ENCODE measurements around the gene PIGC.
"Not testable (repeated sequence)": the region's sequence is repeated elsewhere in the genome, so short reads cannot be mapped to it uniquely, and the experiment has no call there.

The PIGC gene

DNA sequence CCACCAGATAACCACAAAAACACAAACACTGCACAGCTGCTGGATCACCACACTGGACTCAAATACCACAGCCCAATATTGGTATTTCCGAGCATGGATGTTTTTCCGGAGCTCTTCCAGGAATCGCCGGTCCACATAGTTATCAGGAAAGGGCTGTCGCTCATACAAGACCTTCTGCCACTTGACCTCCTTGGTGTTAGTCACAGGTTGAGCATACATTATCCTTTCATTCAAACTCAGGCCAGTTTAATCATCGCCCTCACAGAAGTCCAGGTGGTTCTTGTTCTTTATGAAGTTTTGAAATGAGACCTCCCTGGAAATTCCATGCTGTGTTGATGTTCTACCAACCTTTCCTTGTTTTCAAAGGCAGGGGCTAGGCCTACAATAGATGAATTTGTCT, 1.5 kb downstream of the PIGC start:
- Histone ChIP-seq H3K4me1 (ENCODE audit: control insufficient read depth, insufficient read depth, low read depth, low read length) (peaks cover 3% of the 10 kb centered on the region), H3K27ac (ENCODE audit: low read length, poor library complexity, severe bottlenecking) (no peak overlapping the region), H2AFZ (ENCODE audit: low read depth, low read length) (no peak overlapping the region), H3K23ac (ENCODE audit: low read length in 2 of 2) (no peak overlapping the region), H3K9ac (ENCODE audit: low read length) (peak overlapping the region; percentile 96), H3K4me2 (ENCODE audit: low read length, poor library complexity, severe bottlenecking) (no peak overlapping the region), H3K18ac (ENCODE audit: low read depth in 1 of 2, low read length in 2 of 2) (no peak overlapping the region), H3K79me1 (replicated peaks; ENCODE audit: low read length, poor library complexity, severe bottlenecking) (peaks cover 25% of the 10 kb centered on the region), H3K27me3 (ENCODE audit: control insufficient read depth in 1 of 2, insufficient read depth in 1 of 2, low read length in 2 of 2) (no peaks in the 10 kb centered on the region), H2BK12ac (ENCODE audit: low read length in 2 of 2) (no peak overlapping the region), H4K8ac (ENCODE audit: low read length) (no peak overlapping the region), H3K4me3 (ENCODE audit: insufficient read depth in 1 of 2, low read depth in 1 of 2, low read length in 2 of 2) (peak overlapping the region in 1 of 2 experiments; percentile 91), H2BK15ac (ENCODE audit: low read depth, poor library complexity, severe bottlenecking) (no peak overlapping the region), H3K9me3 (ENCODE audit: control insufficient read depth, low read length) (no peaks in the 10 kb centered on the region), H2BK5ac (ENCODE audit: low read depth, low read length, poor library complexity, severe bottlenecking) (no peak overlapping the region), H2BK120ac (ENCODE audit: low read depth, low read length) (no peak overlapping the region), H4K91ac (ENCODE audit: low read length) (no peak overlapping the region), H3K36me3 (ENCODE audit: control insufficient read depth in 1 of 2, insufficient read depth in 2 of 2, low read depth in 1 of 2, low read length in 2 of 2) (peaks cover 8 to 21% of the 10 kb centered on the region in 2 experiments), H3K4ac (ENCODE audit: low read depth in 1 of 2, low read length in 2 of 2) (no peak overlapping the region), H2AK5ac (ENCODE audit: low read length, severe bottlenecking) (no peak overlapping the region), H3K14ac (ENCODE audit: low read length in 2 of 2) (no peak overlapping the region)
- 84% methylated on average over 6 of the region's 6 CpGs for WGBS
- DNase-seq: no peak

DNA sequence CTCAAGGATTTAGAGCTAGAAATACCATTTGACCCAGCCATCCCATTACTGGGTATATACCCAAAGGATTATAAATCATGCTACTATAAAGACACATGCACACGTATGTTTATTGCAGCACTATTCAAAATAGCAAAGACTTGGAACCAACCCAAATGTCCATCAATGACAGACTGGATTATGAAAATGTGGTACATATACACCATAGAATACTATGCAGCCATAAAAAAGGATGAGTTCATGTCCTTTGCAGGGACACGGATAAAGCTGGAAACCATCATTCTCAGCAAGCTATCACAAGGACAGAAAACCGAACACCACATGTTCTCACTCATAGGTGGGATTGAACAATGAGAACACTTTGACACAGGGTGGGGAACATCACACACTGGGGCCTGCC, 6.7 kb downstream of the PIGC start:
- not testable (repeated sequence) for H3K18ac ChIP-seq (ENCODE audit: low read depth in 1 of 2, low read length in 2 of 2); H3K27ac ChIP-seq (ENCODE audit: low read length, poor library complexity, severe bottlenecking); H3K4me3 ChIP-seq (ENCODE audit: insufficient read depth in 1 of 2, low read depth in 1 of 2, low read length in 2 of 2); H2AFZ ChIP-seq (ENCODE audit: low read depth, low read length); H2BK12ac ChIP-seq (ENCODE audit: low read length in 2 of 2); H4K8ac ChIP-seq (ENCODE audit: low read length); H3K4me2 ChIP-seq (ENCODE audit: low read length, poor library complexity, severe bottlenecking); DNase-seq; H2BK120ac ChIP-seq (ENCODE audit: low read depth, low read length); H3K14ac ChIP-seq (ENCODE audit: low read length in 2 of 2); H4K91ac ChIP-seq (ENCODE audit: low read length); H2BK5ac ChIP-seq (ENCODE audit: low read depth, low read length, poor library complexity, severe bottlenecking); H2BK15ac ChIP-seq (ENCODE audit: low read depth, poor library complexity, severe bottlenecking); H3K9me3 ChIP-seq (ENCODE audit: control insufficient read depth, low read length); H3K9ac ChIP-seq (ENCODE audit: low read length); H2AK5ac ChIP-seq (ENCODE audit: low read length, severe bottlenecking); H3K23ac ChIP-seq (ENCODE audit: low read length in 2 of 2); H3K4me1 ChIP-seq (ENCODE audit: control insufficient read depth, insufficient read depth, low read depth, low read length); H3K4ac ChIP-seq (ENCODE audit: low read depth in 1 of 2, low read length in 2 of 2); H3K27me3 ChIP-seq (ENCODE audit: control insufficient read depth in 1 of 2, insufficient read depth in 1 of 2, low read length in 2 of 2)
- Histone ChIP-seq H3K36me3 (ENCODE audit: control insufficient read depth in 1 of 2, insufficient read depth in 2 of 2, low read depth in 1 of 2, low read length in 2 of 2) (peaks cover 6 to 19% of the 10 kb centered on the region in 2 experiments), H3K79me1 (replicated peaks; ENCODE audit: low read length, poor library complexity, severe bottlenecking) (peaks cover 21% of the 10 kb centered on the region)
- WGBS: no CpG with 5 or more reads among the region's 3 CpGs

DNA sequence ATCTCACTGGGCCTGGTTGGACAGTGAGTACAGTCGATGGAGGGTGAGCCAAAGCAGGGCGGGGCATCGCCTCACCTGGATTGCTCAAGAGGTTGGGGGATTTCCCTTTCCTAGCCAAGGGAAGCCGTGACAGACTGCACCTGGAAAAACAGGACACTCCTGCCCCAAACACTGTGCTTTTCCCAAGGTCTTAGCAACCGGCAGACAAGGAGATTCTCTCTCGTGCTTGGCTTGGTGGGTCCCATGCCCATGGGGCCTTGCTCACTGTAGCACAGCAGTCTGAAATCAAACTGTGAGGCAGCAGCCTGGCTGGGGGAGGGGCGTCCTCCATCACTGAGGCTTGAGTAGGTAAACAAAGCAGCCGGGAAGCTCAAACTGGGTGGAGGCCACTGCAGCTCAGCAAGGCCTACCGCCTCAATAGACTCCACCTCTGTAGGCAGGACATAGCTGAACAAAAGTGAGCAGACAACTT, 12.1 kb downstream of the PIGC start:
- peak overlapping the region; percentile 48 for H4K91ac ChIP-seq (ENCODE audit: low read length)
- peaks cover 28% of the 10 kb centered on the region for H3K79me1 ChIP-seq (replicated peaks; ENCODE audit: low read length, poor library complexity, severe bottlenecking)
- H2BK12ac ChIP-seq (ENCODE audit: low read length in 2 of 2): no peak overlapping the region
- no peak overlapping the region for H3K14ac ChIP-seq (ENCODE audit: low read length in 2 of 2)
- H3K4me3 ChIP-seq (ENCODE audit: insufficient read depth in 1 of 2, low read depth in 1 of 2, low read length in 2 of 2): no peak overlapping the region
- H2BK15ac ChIP-seq (ENCODE audit: low read depth, poor library complexity, severe bottlenecking): no peak overlapping the region
- no peak overlapping the region for H3K27ac ChIP-seq (ENCODE audit: low read length, poor library complexity, severe bottlenecking)
- no peaks in the 10 kb centered on the region for H3K9me3 ChIP-seq (ENCODE audit: control insufficient read depth, low read length)
- H2AFZ ChIP-seq (ENCODE audit: low read depth, low read length): no peak overlapping the region
- no peak overlapping the region for H3K9ac ChIP-seq (ENCODE audit: low read length)
- no peak overlapping the region for H2BK120ac ChIP-seq (ENCODE audit: low read depth, low read length)
- no peak overlapping the region for H2BK5ac ChIP-seq (ENCODE audit: low read depth, low read length, poor library complexity, severe bottlenecking)
- no peak overlapping the region for H4K8ac ChIP-seq (ENCODE audit: low read length)
- H3K23ac ChIP-seq (ENCODE audit: low read length in 2 of 2): no peak overlapping the region
- no peak overlapping the region for H2AK5ac ChIP-seq (ENCODE audit: low read length, severe bottlenecking)
- H3K4me2 ChIP-seq (ENCODE audit: low read length, poor library complexity, severe bottlenecking): no peak overlapping the region
- no peak for DNase-seq
- WGBS: 75% methylated on average over 9 of the region's 9 CpGs
- H3K4me1 ChIP-seq (ENCODE audit: control insufficient read depth, insufficient read depth, low read depth, low read length): peaks cover 5% of the 10 kb centered on the region
- H3K4ac ChIP-seq (ENCODE audit: low read depth in 1 of 2, low read length in 2 of 2): no peak overlapping the region
- H3K18ac ChIP-seq (ENCODE audit: low read depth in 1 of 2, low read length in 2 of 2): no peak overlapping the region
- H3K27me3 ChIP-seq (ENCODE audit: control insufficient read depth in 1 of 2, insufficient read depth in 1 of 2, low read length in 2 of 2): no peaks in the 10 kb centered on the region
- H3K36me3 ChIP-seq (ENCODE audit: control insufficient read depth in 1 of 2, insufficient read depth in 2 of 2, low read depth in 1 of 2, low read length in 2 of 2): peaks cover 0 to 8% of the 10 kb centered on the region in 2 experiments

GRCh38 chr1:172431204-172431603, 12.7 kb downstream of the PIGC start:
- Histone ChIP-seq H2BK12ac (ENCODE audit: low read length in 2 of 2) (no peak overlapping the region), H3K4me3 (ENCODE audit: insufficient read depth in 1 of 2, low read depth in 1 of 2, low read length in 2 of 2) (no peak overlapping the region), H2BK15ac (ENCODE audit: low read depth, poor library complexity, severe bottlenecking) (no peak overlapping the region), H3K79me1 (replicated peaks; ENCODE audit: low read length, poor library complexity, severe bottlenecking) (peaks cover 28% of the 10 kb centered on the region), H3K23ac (ENCODE audit: low read length in 2 of 2) (no peak overlapping the region), H3K9ac (ENCODE audit: low read length) (no peak overlapping the region), H3K18ac (ENCODE audit: low read depth in 1 of 2, low read length in 2 of 2) (no peak overlapping the region), H2BK120ac (ENCODE audit: low read depth, low read length) (no peak overlapping the region), H4K91ac (ENCODE audit: low read length) (no peak overlapping the region), H3K4me2 (ENCODE audit: low read length, poor library complexity, severe bottlenecking) (no peak overlapping the region), H2AFZ (ENCODE audit: low read depth, low read length) (no peak overlapping the region), H4K8ac (ENCODE audit: low read length) (no peak overlapping the region), H3K9me3 (ENCODE audit: control insufficient read depth, low read length) (no peaks in the 10 kb centered on the region), H3K36me3 (ENCODE audit: control insufficient read depth in 1 of 2, insufficient read depth in 2 of 2, low read depth in 1 of 2, low read length in 2 of 2) (peaks cover 0 to 8% of the 10 kb centered on the region in 2 experiments), H3K4ac (ENCODE audit: low read depth in 1 of 2, low read length in 2 of 2) (no peak overlapping the region), H3K27me3 (ENCODE audit: control insufficient read depth in 1 of 2, insufficient read depth in 1 of 2, low read length in 2 of 2) (no peaks in the 10 kb centered on the region), H2BK5ac (ENCODE audit: low read depth, low read length, poor library complexity, severe bottlenecking) (no peak overlapping the region), H3K4me1 (ENCODE audit: control insufficient read depth, insufficient read depth, low read depth, low read length) (peaks cover 5% of the 10 kb centered on the region), H3K14ac (ENCODE audit: low read length in 2 of 2) (no peak overlapping the region), H2AK5ac (ENCODE audit: low read length, severe bottlenecking) (no peak overlapping the region), H3K27ac (ENCODE audit: low read length, poor library complexity, severe bottlenecking) (no peak overlapping the region)
- 100% methylated on average over 1 of the region's 2 CpGs for WGBS
- DNase-seq: no peak
